ENCODE results near the gene ELOVL6.
"Not testable (repeated sequence)": the region's sequence is repeated elsewhere in the genome, so short reads cannot be mapped to it uniquely, and the experiment has no call there.

The ELOVL6 gene

DNA sequence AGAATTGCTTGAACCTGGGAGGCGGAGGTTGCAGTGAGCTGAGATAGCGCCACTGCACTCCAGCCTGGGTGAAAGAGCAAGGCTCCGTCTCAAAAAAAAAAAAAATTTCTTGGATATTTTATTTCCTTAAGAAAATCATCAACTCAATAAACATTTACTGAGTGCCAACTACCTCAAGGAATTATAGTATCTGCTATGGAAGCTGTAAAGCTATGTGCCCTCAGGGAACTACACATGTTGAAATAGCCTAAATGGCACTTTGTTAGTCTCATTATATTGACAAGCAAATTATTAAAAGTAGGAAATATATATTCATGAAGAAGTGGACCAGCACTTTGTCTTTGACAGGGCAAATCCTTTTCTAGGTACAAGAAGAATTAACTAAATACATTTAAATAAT is 40.8 kb downstream of the ELOVL6 start:
- DNase-seq = no peak

DNA sequence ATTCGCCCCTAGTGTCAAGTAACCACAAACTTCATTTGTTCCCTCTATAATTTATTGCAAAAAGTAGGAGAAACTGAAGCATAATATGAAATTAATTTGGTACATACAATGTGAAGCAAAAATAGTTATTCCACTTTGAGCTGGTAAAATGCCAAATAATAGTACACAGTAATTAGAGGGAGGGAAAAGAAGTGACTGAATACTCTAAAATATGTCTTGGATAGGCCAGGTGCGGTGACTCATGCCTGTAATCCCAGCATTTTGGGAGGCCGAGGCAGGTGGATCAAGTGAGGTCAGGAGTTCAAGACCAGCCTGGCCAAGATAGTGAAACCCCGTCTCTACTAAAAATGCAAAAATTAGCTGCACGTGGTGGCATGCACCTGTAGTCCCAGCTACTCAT is 41.2 kb downstream of the ELOVL6 start:
- DNase-seq = not testable (repeated sequence)

DNA sequence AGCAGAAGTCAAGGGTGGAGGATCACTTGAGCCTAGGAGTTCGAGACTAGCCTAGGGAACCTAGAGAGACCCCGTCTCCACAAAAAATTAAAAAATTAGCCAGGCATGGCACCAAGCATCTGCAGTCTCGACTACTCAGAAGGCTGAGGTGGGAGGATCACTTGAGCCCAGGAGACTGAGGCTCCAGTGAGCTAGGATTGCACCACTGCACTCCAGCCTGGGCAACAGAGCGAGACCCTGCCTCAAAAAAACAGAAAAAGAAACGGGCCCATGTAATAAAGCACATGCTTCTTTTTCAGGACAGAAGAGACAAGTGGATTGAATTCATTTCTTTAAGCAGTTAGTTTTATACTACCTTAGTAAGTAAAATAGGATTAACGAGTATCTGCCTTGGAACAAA is 42.0 kb downstream of the ELOVL6 start:
- DNase-seq = no peak

DNA sequence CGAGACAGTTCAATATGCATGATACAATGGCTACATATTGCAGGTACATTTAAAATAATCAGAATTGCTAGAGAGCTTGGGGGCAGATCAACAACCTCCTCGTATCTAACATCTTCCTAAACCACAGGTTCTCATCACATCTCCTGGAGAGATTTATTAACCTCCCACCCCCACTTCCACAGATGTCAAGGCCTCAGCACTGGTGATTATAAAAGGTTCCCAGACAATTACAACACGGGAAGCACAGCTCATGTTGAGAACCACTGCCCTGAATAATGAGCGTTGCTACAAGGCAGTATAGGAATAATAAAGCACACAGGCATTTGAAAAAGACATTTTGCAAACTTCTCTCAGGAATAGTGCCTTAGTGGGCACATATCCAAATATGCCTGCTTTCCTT is 42.8 kb downstream of the ELOVL6 start:
- DNase-seq = no peak

DNA sequence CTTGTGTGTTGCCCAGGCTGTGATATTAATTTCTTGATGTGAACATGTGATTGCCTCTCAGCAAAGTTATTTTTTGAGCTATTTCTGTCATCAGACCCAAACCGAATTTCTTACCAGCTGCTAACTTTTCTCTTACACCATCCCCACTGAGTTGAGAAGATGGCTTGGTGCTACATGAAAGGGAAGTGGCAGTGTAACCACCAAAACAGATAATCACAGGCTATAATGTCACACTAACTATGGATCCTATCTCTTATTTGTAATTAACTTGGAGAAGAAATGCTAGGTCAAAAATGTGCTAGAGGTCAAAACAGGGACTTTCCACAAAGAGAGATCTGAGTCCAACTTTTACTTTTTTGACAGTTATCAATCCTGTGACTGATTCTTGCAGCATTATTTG is 43.8 kb downstream of the ELOVL6 start:
- no peak for DNase-seq

DNA sequence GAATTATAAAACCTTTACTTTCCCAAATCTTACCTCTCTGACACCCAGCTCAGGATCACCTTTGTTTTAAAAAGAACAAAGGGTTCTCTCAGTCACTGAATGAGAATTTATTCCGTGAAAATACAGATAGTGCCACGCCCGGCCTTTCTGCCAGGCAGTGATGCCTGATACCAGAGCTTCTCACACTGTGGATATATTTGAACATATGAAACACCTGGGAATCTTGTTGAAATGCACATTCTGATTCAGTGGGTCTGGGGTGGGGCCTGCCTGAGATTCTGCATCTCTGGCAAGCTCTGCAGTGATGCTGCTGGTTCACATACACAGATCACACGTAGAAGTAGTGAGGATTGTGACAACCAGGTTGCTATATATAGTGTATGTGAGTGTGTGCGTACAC is 46.0 kb downstream of the ELOVL6 start:
- DNase-seq = no peak

DNA sequence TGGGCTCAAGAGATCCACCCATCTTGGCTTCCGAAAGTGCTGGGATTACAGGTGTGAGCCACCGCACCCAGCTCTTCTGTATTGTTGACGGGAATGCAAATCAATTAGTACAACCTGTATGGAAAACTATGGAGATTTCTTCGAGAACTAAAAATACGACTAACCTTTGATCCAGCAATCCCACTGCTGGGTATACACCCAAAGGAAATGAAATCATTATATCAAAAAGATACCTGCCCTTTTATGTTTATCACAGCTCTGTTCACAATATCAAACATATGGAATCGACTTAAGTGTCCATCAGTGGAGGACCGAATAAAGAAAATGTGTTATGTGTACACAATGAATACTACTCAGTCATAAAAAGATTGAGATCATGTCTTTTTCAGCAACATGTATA is 49.3 kb downstream of the ELOVL6 start:
- DNase-seq = no peak

DNA sequence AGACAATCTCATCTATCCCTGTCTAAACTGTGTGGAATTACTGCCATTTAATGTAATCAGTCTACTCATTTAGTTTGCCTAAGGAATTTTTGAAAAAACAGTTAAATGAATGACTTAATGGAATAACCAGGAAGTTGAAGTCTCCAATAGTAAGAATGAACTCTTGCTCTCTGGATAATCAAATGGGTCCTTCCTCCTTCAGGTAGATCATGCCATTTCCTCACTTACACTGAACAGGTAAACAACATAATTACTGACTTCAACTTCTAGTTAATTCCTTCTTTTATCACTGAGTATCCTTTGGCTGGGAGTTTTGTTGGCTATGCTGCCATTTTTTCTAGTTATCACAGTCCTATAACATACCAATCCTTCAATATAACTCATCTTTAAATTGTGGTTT is 56.0 kb downstream of the ELOVL6 start:
- no peak for DNase-seq

DNA sequence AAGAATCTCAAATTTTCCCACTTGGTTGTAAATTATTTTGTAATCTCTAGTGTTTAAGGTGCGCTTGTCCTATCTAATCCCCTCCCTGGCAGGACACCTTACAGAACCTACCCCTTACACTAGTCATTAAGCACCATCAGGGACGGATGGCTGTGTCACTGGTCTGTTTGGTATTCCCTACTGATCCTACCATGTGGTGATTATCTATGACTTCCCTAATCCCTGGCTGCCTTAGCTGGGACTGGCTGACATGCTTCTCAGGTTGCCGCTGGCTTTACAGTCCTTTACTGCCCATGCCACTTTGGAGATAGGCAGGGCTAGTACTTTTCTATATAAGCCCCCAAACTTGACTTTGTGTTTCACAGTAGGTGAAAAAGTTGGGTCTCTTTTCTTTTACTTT is 58.6 kb downstream of the ELOVL6 start:
- DNase-seq = no peak

DNA sequence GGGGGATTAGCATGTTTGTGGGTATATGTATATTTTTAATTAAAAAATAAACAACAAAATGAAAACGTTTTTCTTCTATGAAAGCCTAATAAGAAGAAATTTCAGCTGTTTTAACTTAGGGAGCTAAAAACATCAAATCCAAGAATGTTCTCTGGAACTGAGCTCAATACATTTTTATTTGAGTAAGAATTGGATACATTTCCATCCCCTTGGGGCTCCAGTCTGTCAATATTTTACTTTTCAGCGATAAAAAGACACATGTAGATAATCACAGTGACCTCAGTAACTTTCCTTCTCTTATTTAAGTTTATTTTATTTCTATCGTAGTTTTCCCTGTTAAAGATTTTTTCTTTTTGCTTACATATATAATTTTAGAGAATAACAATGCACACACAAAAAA is 59.3 kb downstream of the ELOVL6 start:
- no peak for DNase-seq

DNA sequence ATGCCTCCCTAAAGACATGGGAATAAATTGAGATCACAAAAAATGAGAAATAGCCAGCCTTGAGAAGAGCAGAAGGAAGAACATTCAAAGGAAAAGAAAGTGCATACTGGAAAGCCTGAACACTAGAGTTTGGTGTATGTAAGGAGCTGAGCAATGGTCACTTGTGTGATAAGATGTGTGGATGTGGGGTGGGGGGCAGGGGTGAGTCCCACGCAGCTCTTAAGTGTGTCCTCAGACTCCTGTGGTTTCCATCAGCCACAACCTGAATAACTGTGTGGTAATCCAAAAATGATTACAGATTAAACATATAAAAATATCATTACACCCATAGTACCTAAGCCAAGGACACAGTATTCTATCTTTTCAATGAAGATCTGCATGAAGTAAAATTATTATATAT is 59.9 kb downstream of the ELOVL6 start:
- no peak for DNase-seq

DNA sequence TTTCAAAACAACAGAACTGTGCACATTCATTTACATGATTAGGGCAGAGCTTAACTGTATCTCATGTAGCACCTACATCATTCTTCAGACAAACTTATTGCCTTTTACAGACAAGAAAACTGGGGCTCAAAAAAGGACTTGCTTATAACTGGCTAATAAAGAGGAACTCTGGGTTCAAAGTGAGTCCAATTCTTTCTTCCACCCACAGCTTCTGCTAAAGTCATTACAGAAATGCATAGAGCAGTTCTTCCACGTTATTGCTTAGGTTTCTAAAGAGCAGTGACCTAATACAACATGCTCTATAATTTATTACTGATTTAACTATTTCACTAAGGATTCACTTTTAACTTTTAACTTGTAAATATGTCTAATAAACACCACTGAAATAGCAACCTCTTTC is 60.6 kb downstream of the ELOVL6 start:
- DNase-seq = no peak

DNA sequence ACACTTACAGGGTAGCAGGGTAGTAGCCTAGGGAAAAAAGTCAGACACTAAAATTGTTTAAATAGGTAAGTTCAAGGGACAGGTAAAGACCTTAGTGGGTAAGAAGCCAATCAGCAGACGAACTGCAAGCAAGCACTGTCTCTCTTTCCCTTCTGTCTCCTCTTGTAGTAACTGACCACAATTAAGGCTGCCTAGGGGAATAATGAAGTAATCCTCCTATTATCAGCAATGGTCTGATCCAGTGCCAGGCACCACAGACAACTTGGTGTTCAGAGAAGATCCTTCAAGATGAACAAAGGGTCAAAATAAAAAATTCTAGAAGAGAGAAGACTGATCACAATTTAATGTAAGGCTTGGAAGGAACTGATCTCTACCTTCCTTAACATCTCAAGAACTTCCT is 62.9 kb downstream of the ELOVL6 start:
- no peak for DNase-seq

DNA sequence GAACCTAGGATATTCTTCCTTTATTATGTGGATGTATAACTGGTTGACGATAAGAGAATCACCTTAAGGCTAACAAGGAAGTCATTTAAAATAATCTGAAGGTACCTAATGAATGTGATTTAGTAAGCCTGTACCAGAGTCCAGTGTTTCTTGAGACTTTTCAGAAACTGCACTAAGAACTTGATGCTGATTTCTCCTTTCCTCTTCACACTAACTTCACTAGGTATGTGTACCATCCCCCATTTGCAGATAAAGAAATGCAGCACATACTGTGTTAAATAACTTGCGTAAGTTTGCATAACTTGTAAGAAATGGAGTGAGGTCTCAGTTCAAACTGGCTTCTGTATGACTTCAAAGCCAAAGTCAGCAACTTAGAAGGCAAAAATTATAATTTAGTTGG is 63.3 kb downstream of the ELOVL6 start:
- DNase-seq = no peak

DNA sequence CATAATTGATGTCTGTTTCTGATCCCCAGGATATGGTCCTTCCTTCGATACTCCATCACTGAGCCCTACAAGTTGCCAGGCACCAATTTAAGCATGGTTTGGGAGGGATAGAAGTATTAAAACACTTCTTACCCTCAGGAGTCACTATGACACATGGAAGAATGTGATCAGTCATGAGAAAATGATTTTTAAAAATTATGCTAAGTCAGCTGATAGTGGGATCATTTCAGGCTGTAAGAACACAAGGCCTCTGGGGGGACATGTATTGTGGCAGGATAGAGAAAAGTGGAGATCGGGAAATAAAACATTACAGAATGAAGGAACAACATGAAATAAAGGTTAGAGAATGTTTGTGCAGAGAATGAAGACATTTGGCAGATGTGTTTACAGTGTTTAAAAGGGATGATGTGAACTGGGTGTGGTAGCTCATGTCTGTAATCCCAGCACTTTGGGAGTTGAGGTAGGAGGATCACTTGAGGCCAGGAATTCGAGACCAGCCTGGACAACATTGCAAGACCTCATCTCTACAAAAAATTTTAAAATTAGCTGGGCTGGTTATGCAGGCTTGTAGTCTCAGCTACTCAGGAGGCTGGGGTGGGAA is 64.0 kb downstream of the ELOVL6 start:
- DNase-seq = no peak

DNA sequence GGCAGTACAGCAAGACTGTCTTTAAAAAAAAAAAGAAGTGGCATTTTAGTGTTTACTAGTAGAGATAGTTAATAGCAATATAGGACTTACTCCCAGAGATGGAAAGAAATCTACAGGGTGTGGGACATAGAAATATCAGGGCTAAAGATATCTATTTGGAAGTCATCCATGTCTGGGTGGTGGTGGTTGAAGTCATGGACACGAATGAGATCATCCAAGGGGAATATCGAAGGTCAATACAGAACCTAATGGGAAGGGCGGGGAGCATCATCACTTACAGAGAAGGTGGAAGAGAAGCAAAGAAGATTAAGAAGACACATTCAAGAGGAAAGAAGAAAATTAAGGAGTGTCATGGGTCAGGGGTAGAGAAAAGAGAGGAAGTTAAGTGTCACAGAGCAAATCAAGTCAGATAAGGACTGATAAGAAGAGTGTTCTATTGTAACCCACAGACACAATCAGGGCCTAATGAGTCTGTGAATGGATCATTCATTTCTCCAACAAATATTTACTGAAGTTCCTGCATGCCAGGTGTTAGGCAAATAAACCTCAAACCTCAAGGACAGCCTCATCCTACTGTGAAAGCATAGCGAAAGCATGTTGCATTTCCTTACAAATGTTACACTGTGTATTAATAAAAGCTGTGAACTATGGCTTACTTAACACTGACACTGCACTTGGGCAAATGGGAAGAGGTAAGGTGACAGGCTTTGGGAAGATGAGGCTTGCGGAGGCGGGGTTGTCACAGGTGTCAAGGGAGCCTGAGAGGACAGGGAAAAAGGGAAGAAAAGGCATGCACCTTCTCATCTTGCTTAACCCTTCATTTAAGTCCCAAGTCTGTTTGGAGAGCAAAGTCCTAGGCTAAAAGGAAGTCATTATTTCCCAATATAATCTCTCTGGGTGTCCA is 65.3 kb downstream of the ELOVL6 start:
- no peak for DNase-seq

DNA sequence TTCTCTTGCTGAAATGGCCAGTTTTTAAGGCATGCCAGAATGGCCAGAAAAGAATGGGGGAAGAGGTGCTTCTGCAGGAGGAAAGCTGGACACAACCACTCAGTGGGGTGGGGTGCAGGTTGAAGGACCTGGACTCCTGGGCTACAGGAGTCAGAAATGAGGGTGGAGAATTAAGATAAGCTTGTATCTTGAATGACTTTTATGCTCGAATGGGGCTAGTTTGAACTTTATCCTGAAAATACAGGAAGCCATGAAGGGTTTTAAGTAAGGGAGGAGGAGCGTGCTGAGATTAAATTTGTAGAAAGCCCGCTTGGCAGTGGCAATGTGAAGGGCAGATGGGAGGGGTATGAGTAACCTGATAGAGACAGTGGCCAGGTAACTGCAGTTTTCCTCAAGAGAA is 66.5 kb downstream of the ELOVL6 start:
- DNase-seq = no peak

DNA sequence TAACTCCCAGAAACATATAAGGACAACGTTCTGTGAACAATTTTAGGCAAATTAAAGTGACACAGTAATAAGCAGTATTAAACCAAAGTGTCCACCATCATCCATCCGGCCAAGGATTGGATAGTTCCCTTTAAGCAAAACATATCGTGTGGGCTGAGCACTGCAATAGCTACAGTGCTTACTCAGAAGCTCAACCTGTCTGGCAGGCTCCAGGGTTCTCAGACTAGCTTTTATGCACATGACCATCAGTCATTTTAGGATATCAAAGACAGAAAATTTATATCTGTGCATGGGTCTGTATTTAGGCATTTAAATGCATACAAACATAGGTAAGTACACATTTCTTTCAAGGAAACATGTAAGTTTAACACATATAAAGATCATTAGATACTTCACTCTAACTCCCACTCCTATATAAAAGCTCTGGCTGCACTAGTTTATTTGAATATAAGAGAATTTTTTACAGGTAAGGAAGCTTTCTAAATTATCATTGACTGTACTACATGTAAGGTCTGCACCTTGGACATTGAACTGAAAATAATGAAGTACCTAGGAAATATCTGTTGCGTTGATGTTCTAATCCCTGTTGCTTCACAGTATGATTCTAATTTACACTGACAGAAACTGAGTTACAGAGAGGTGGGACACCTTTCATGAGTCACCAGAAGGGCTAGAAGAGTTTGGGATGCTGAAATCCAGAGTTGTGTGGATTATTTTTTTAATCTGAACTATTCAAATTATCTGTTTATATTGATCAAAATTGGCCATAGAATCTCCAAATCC is 67.6 kb downstream of the ELOVL6 start:
- DNase-seq = no peak

DNA sequence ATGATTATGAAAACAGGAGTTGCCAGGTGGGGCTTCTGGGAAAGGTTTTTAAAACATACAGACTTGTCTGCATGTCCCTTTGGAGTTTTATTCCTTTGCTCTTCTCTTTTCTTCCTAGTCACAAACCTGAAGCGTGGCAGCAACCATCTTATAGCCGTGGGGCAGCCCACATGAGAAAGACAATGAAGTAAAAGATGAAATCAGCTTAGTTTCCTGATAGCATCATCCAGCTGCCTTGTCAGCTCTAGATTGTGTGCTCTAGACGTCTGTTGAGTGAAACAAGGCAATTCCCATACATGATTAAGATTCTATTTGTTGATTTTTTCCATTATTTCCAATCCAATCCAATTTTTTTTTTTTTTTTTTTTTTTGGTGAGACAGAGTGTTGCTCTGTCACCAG is 68.9 kb downstream of the ELOVL6 start:
- DNase-seq = no peak

DNA sequence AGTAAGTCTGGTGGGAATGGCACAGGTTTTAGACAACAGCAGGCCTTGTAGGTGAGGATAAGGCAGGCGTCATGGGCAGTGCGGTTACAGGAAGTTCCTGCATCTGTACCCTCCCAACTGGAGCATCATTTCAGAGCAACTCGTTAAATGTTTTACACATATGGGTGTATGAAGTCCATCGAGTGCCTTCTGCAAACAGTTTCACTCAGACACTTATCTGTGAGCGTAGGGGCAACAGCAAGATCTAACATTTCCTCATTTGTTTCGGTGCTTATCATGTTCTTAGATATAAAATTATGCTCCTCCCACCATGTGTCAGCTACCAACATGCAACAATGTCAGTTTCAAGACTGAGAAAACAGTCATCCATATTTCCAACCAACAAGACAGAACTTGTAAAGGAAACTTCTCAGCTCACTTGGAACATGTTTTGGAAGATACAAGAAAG is 69.9 kb downstream of the ELOVL6 start:
- DNase-seq = no peak

DNA sequence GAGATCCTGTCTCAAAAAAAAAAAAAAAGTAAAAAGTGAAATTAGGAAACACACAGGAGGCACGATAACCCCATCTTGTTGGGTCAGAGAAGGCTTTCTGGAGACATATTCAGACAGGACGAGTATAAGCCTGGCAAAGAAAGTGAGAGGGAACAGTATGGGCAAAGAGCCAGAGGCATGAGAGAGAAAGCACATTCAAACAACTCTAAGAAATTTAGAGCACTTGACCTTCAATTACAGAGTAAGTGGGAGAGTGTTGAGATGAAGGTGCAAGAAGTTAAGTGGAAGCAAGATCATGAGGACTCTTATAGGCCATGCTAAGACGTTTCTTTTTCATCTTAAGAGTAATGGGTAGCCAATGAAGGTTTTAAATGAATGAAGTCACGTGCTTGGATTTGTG is 70.4 kb downstream of the ELOVL6 start:
- DNase-seq = no peak

DNA sequence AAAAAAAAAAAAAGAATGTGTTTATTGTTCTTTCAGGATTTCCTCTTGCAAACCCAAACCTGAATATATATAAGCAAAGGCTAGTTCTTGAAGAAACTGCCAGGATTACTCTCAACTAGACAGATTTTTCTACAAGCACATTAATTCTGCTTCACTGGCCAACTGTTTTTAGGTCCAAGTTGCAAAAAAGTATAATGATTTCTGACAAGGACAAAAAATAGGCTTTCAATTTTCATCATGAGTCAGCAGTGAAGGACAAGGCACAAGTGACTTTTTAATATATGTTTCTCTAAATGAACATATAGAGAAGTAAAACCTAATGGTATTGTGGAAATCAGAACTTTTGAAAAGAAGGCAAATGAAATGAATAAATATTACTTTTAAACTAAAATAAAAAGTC is 73.7 kb downstream of the ELOVL6 start:
- peak in 1 of 14 donors; percentile 5 for DNase-seq

DNA sequence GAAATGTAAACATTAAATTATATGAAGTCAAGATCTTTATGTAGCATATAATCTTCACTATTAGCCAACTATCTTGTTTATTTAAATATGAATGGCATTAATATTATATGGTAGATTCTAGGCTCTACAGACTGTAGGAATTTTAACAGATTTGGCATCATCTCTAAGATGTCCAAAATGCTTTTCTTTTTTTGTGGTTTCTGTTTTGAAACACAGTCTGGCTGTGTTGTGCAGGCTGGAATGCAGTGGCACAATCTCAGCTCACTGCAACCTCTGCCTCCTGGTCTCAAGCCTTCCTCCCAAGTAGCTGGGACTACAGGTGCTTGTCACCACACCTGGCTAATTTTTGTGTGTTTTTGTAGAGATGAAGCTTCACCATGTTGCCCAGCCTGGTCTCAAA is 76.2 kb downstream of the ELOVL6 start:
- DNase-seq = no peak

DNA sequence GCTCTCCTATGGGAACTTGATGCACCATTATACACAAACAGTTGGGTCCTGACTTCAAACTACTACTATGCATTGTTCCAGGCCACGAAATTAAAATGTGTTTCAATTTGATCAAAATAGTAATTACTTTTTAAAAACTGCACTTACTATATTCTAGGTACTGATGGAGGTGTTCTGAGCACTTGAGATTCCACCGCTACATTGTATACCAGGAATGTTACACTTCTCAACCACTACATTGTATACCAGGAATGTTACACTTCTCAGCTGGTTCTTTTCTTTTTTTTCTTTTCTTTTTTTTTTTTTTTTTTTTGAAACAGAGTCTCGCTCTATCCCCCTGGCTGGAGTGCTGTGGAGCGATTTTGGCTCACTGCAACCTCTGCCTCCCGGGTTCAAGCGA is 77.9 kb downstream of the ELOVL6 start:
- DNase-seq = no peak

Data from C1 segment of cervical spinal cord (tissue), 14 donors.